Measurements from ENCODE around the gene KSR1. TPM values are rescaled to one million over a fixed set of nuclear protein-coding genes. Genes with fewer than 3 reads are reported as not detected.

KSR1 gene
- total RNA-seq, 2 donors from 2014 or later, result 36.7 to 46.7 TPM

- H3K36me3 Mint-ChIP-seq (ENCODE audit: low read depth), result peaks cover 6% of the 10 kb centered on the region
- no peak overlapping the region for H3K27ac Mint-ChIP-seq
- ATAC-seq (no peak), DNase-seq (no peak)
- no peak overlapping the region for H3K4me3 Mint-ChIP-seq
- no peaks in the 10 kb centered on the region for H3K9me3 ChIP-seq (ENCODE audit: control insufficient read depth, low read length, poor library complexity, severe bottlenecking)
- H3K27me3 Mint-ChIP-seq, result no peaks in the 10 kb centered on the region
- H3K4me1 Mint-ChIP-seq, result peaks cover 31% of the 10 kb centered on the region
Observed at GRCh38 chr17:27549251-27549893, 93.1 kb downstream of the KSR1 start.

- H3K4me3 Mint-ChIP-seq, result no peak overlapping the region
- no peaks in the 10 kb centered on the region for H3K27me3 Mint-ChIP-seq
- ATAC-seq, result no peak
- H3K4me1 Mint-ChIP-seq, result peaks cover 27% of the 10 kb centered on the region
- no peak for DNase-seq
- H3K36me3 Mint-ChIP-seq (ENCODE audit: low read depth), result peaks cover 6% of the 10 kb centered on the region
- H3K27ac Mint-ChIP-seq, result no peak overlapping the region
- no peaks in the 10 kb centered on the region for H3K9me3 ChIP-seq (ENCODE audit: control insufficient read depth, low read length, poor library complexity, severe bottlenecking)
Observed at GRCh38 chr17:27550291-27550930, 94.2 kb downstream of the KSR1 start.

GRCh38 chr17:27550974-27551505 lies 94.8 kb downstream of the KSR1 start:
- Mint-ChIP-seq H3K4me1 (peaks cover 22% of the 10 kb centered on the region), H3K27me3 (no peaks in the 10 kb centered on the region), H3K27ac (no peak overlapping the region), H3K4me3 (no peak overlapping the region), H3K36me3 (ENCODE audit: low read depth) (peaks cover 6% of the 10 kb centered on the region)
- ATAC-seq (no peak), DNase-seq (no peak)
- H3K9me3 ChIP-seq (ENCODE audit: control insufficient read depth, low read length, poor library complexity, severe bottlenecking), result no peaks in the 10 kb centered on the region

GRCh38 chr17:27551701-27552248 lies 95.5 kb downstream of the KSR1 start:
- no peak for ATAC-seq
- no peak overlapping the region for H3K4me3 Mint-ChIP-seq
- no peak overlapping the region for H3K27ac Mint-ChIP-seq
- peaks cover 18% of the 10 kb centered on the region for H3K4me1 Mint-ChIP-seq
- H3K9me3 ChIP-seq (ENCODE audit: control insufficient read depth, low read length, poor library complexity, severe bottlenecking), result no peaks in the 10 kb centered on the region
- DNase-seq, result no peak
- H3K27me3 Mint-ChIP-seq, result no peaks in the 10 kb centered on the region
- peaks cover 6% of the 10 kb centered on the region for H3K36me3 Mint-ChIP-seq (ENCODE audit: low read depth)

GRCh38 chr17:27552276-27552732 lies 96.1 kb downstream of the KSR1 start:
- H3K27ac Mint-ChIP-seq, result no peak overlapping the region
- peaks cover 6% of the 10 kb centered on the region for H3K36me3 Mint-ChIP-seq (ENCODE audit: low read depth)
- ATAC-seq, result no peak
- DNase-seq, result no peak
- H3K27me3 Mint-ChIP-seq, result no peaks in the 10 kb centered on the region
- peaks cover 16% of the 10 kb centered on the region for H3K4me1 Mint-ChIP-seq
- H3K9me3 ChIP-seq (ENCODE audit: control insufficient read depth, low read length, poor library complexity, severe bottlenecking), result no peaks in the 10 kb centered on the region
- H3K4me3 Mint-ChIP-seq, result no peak overlapping the region

GRCh38 chr17:27553019-27553511 lies 96.8 kb downstream of the KSR1 start:
- ATAC-seq (no peak), DNase-seq (no peak)
- Mint-ChIP-seq H3K27ac (no peak overlapping the region), H3K36me3 (ENCODE audit: low read depth) (peaks cover 6% of the 10 kb centered on the region), H3K4me3 (no peak overlapping the region), H3K4me1 (peaks cover 16% of the 10 kb centered on the region), H3K27me3 (no peaks in the 10 kb centered on the region)
- H3K9me3 ChIP-seq (ENCODE audit: control insufficient read depth, low read length, poor library complexity, severe bottlenecking), result no peaks in the 10 kb centered on the region

- H3K27me3 Mint-ChIP-seq, result no peaks in the 10 kb centered on the region
- no peak overlapping the region for H3K4me3 Mint-ChIP-seq
- H3K36me3 Mint-ChIP-seq (ENCODE audit: low read depth), result peaks cover 6% of the 10 kb centered on the region
- H3K4me1 Mint-ChIP-seq, result peaks cover 16% of the 10 kb centered on the region
- no peaks in the 10 kb centered on the region for H3K9me3 ChIP-seq (ENCODE audit: control insufficient read depth, low read length, poor library complexity, severe bottlenecking)
- DNase-seq (no peak), ATAC-seq (no peak)
- H3K27ac Mint-ChIP-seq, result no peak overlapping the region
Observed at GRCh38 chr17:27554152-27554551, 97.9 kb downstream of the KSR1 start.

GRCh38 chr17:27554911-27555310 lies 98.7 kb downstream of the KSR1 start:
- ATAC-seq (no peak), DNase-seq (no peak)
- peaks cover 20% of the 10 kb centered on the region for H3K4me1 Mint-ChIP-seq
- H3K36me3 Mint-ChIP-seq (ENCODE audit: low read depth), result peaks cover 6% of the 10 kb centered on the region
- no peak overlapping the region for H3K27ac Mint-ChIP-seq
- H3K27me3 Mint-ChIP-seq, result no peaks in the 10 kb centered on the region
- no peaks in the 10 kb centered on the region for H3K9me3 ChIP-seq (ENCODE audit: control insufficient read depth, low read length, poor library complexity, severe bottlenecking)
- no peak overlapping the region for H3K4me3 Mint-ChIP-seq

GRCh38 chr17:27555339-27555738 lies 99.1 kb downstream of the KSR1 start:
- ATAC-seq (no peak), DNase-seq (no peak)
- peaks cover 20% of the 10 kb centered on the region for H3K4me1 Mint-ChIP-seq
- H3K4me3 Mint-ChIP-seq, result no peak overlapping the region
- H3K36me3 Mint-ChIP-seq (ENCODE audit: low read depth), result peaks cover 6% of the 10 kb centered on the region
- no peaks in the 10 kb centered on the region for H3K27me3 Mint-ChIP-seq
- H3K9me3 ChIP-seq (ENCODE audit: control insufficient read depth, low read length, poor library complexity, severe bottlenecking), result no peaks in the 10 kb centered on the region
- H3K27ac Mint-ChIP-seq, result no peak overlapping the region

GRCh38 chr17:27558341-27558740 lies 102.1 kb downstream of the KSR1 start:
- H3K9me3 ChIP-seq (ENCODE audit: control insufficient read depth, low read length, poor library complexity, severe bottlenecking), result no peaks in the 10 kb centered on the region
- ATAC-seq, result no peak
- Mint-ChIP-seq H3K27ac (peak overlapping the region; percentile 37), H3K4me3 (no peak overlapping the region), H3K27me3 (no peaks in the 10 kb centered on the region), H3K4me1 (peaks cover 20% of the 10 kb centered on the region), H3K36me3 (ENCODE audit: low read depth) (peaks cover 9% of the 10 kb centered on the region)
- DNase-seq, result no peak

- H3K4me3 Mint-ChIP-seq, result no peak overlapping the region
- DNase-seq, result no peak
- no peak for ATAC-seq
- no peaks in the 10 kb centered on the region for H3K27me3 Mint-ChIP-seq
- peaks cover 9% of the 10 kb centered on the region for H3K36me3 Mint-ChIP-seq (ENCODE audit: low read depth)
- H3K9me3 ChIP-seq (ENCODE audit: control insufficient read depth, low read length, poor library complexity, severe bottlenecking), result no peaks in the 10 kb centered on the region
- H3K4me1 Mint-ChIP-seq, result peaks cover 21% of the 10 kb centered on the region
- peak overlapping the region; percentile 37 for H3K27ac Mint-ChIP-seq
Observed at GRCh38 chr17:27558842-27559505, 102.7 kb downstream of the KSR1 start.

- H3K4me3 Mint-ChIP-seq, result peak overlapping the region; percentile 73
- H3K4me1 Mint-ChIP-seq, result peaks cover 19% of the 10 kb centered on the region
- ATAC-seq (no peak), DNase-seq (no peak)
- H3K36me3 Mint-ChIP-seq (ENCODE audit: low read depth), result peaks cover 9% of the 10 kb centered on the region
- no peaks in the 10 kb centered on the region for H3K27me3 Mint-ChIP-seq
- H3K27ac Mint-ChIP-seq, result peak overlapping the region; percentile 37
- no peaks in the 10 kb centered on the region for H3K9me3 ChIP-seq (ENCODE audit: control insufficient read depth, low read length, poor library complexity, severe bottlenecking)
Observed at GRCh38 chr17:27559506-27560481, 103.5 kb downstream of the KSR1 start.
